ENCODE measurements around the gene PPAN.

- no peak for TF ChIP-seq CTCF (IDR thresholded peaks at IDR 0.05)
- TF ChIP-seq POLR2A (IDR thresholded peaks at IDR 0.05): no peak
- TF ChIP-seq EP300 (IDR thresholded peaks at IDR 0.05): no peak
Measured at GRCh38 chr19:10104665-10105508, 1.3 kb upstream of the PPAN start.

Data from tibial nerve (tissue), 4 donors.